ENCODE measurements around the gene DQX1. TPM values are rescaled to one million over a fixed set of nuclear protein-coding genes. Genes with fewer than 3 reads are reported as not detected.

Gene DQX1
- total and polyA plus RNA-seq, 9 of the 15 experiments (the other 6 are each of a cell fraction or from before 2014, with no cell fraction given), result 0.04 to 0.38 (median 0.18) TPM; not detected in 1

GRCh38 chr2:74507145-74507925 is 18.7 kb downstream of the DQX1 start, which contains the start of gene PCGF1 (continued):
- TF ChIP-seq, protein P1, sequence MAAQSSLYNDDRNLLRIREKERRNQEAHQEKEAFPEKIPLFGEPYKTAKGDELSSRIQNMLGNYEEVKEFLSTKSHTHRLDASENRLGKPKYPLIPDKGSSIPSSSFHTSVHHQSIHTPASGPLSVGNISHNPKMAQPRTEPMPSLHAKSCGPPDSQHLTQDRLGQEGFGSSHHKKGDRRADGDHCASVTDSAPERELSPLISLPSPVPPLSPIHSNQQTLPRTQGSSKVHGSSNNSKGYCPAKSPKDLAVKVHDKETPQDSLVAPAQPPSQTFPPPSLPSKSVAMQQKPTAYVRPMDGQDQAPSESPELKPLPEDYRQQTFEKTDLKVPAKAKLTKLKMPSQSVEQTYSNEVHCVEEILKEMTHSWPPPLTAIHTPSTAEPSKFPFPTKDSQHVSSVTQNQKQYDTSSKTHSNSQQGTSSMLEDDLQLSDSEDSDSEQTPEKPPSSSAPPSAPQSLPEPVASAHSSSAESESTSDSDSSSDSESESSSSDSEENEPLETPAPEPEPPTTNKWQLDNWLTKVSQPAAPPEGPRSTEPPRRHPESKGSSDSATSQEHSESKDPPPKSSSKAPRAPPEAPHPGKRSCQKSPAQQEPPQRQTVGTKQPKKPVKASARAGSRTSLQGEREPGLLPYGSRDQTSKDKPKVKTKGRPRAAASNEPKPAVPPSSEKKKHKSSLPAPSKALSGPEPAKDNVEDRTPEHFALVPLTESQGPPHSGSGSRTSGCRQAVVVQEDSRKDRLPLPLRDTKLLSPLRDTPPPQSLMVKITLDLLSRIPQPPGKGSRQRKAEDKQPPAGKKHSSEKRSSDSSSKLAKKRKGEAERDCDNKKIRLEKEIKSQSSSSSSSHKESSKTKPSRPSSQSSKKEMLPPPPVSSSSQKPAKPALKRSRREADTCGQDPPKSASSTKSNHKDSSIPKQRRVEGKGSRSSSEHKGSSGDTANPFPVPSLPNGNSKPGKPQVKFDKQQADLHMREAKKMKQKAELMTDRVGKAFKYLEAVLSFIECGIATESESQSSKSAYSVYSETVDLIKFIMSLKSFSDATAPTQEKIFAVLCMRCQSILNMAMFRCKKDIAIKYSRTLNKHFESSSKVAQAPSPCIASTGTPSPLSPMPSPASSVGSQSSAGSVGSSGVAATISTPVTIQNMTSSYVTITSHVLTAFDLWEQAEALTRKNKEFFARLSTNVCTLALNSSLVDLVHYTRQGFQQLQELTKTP (IDR thresholded peaks at IDR 0.05; ENCODE audit: low read depth in 1 of 2, partially characterized antibody in 2 of 2), result no peak
- no peak for TF ChIP-seq WHSC1 (IDR thresholded peaks at IDR 0.05; ENCODE audit: low read length)
- TF ChIP-seq ZC3H4 (CRISPR knock-in tag; IDR thresholded peaks at IDR 0.05; ENCODE audit: borderline replicate concordance), result no peak
- TF ChIP-seq ZFP1 (CRISPR knock-in tag; IDR thresholded peaks at IDR 0.05), result no peak
- TF ChIP-seq, protein P2, sequence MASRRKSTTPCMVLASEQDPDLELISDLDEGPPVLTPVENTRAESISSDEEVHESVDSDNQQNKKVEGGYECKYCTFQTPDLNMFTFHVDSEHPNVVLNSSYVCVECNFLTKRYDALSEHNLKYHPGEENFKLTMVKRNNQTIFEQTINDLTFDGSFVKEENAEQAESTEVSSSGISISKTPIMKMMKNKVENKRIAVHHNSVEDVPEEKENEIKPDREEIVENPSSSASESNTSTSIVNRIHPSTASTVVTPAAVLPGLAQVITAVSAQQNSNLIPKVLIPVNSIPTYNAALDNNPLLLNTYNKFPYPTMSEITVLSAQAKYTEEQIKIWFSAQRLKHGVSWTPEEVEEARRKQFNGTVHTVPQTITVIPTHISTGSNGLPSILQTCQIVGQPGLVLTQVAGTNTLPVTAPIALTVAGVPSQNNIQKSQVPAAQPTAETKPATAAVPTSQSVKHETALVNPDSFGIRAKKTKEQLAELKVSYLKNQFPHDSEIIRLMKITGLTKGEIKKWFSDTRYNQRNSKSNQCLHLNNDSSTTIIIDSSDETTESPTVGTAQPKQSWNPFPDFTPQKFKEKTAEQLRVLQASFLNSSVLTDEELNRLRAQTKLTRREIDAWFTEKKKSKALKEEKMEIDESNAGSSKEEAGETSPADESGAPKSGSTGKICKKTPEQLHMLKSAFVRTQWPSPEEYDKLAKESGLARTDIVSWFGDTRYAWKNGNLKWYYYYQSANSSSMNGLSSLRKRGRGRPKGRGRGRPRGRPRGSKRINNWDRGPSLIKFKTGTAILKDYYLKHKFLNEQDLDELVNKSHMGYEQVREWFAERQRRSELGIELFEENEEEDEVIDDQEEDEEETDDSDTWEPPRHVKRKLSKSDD (conservative IDR thresholded peaks at IDR 0.05; ENCODE audit: low read length), result no peak
- peak; percentile 59 for TF ChIP-seq KDM5B (IDR thresholded peaks at IDR 0.05; ENCODE audit: insufficient replicate concordance, low read depth, low read length)
- no peak for TF ChIP-seq RBM15 (IDR thresholded peaks at IDR 0.05; ENCODE audit: insufficient read depth, low read length)
- TF ChIP-seq HDAC6 (IDR thresholded peaks at IDR 0.05; ENCODE audit: low read depth, low read length), result no peak
- peak; percentile 97 for TF ChIP-seq MEIS2 (IDR thresholded peaks at IDR 0.05; ENCODE audit: partially characterized antibody)
- no peak for TF ChIP-seq NR2F6 (CRISPR knock-in tag; IDR thresholded peaks at IDR 0.05)
- no peak for TF ChIP-seq ZNF280A (IDR thresholded peaks at IDR 0.05; ENCODE audit: low read depth, partially characterized antibody)
- TF ChIP-seq GATAD2A (IDR thresholded peaks at IDR 0.05), result no peak
- TF ChIP-seq, protein P3, sequence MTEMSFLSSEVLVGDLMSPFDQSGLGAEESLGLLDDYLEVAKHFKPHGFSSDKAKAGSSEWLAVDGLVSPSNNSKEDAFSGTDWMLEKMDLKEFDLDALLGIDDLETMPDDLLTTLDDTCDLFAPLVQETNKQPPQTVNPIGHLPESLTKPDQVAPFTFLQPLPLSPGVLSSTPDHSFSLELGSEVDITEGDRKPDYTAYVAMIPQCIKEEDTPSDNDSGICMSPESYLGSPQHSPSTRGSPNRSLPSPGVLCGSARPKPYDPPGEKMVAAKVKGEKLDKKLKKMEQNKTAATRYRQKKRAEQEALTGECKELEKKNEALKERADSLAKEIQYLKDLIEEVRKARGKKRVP (CRISPR knock-in tag; IDR thresholded peaks at IDR 0.05), result no peak
- no peak for TF ChIP-seq ZNF134 (CRISPR knock-in tag; conservative IDR thresholded peaks at IDR 0.05)
- TF ChIP-seq CHD2 (IDR thresholded peaks at IDR 0.05; ENCODE audit: low read depth, low read length), result 0 out of 2 replicates have a peak, but pooled peaks have one; percentile 10
- TF ChIP-seq SAFB2 (IDR thresholded peaks at IDR 0.05; ENCODE audit: borderline replicate concordance, low read depth, low read length, severe bottlenecking), result no peak
- no peak for TF ChIP-seq COPS2 (conservative IDR thresholded peaks at IDR 0.05)
- TF ChIP-seq E2F3 (CRISPR knock-in tag; IDR thresholded peaks at IDR 0.05), result no peak; the same call in 1 of the 2 replicates
- TF ChIP-seq ZNF589 (CRISPR knock-in tag; IDR thresholded peaks at IDR 0.05; ENCODE audit: low read depth), result no peak

Data from K562 (cell line).